HepG2 (cell line): ENCODE measurements around the gene SCRG1. TPM values are rescaled to one million over a fixed set of nuclear protein-coding genes. Genes with fewer than 3 reads are reported as not detected.

Source experiments
- ETV5 ChIP-seq: IDR thresholded peaks from 2 replicates; pipeline ENCODE4 v1.6.1; 2018; ENCODE audit warnings: missing biosample characterization, missing genetic modification reagents, inconsistent platforms, borderline replicate concordance
- FIP1L1 ChIP-seq: fragments of 200-400 bp; formaldehyde crosslinking; IDR thresholded peaks from 2 replicates; pipeline ENCODE4 v1.6.1; 2018; ENCODE audit warnings: low read depth, mild to moderate bottlenecking, low read length, moderate library complexity, borderline replicate concordance; ENCODE audit not compliant: insufficient read depth
- FOXK2 ChIP-seq: fragments of 450-650 bp; IDR thresholded peaks from 2 replicates; pipeline ENCODE4 v1.6.1; 2016
- IRF2 ChIP-seq: IDR thresholded peaks from 2 replicates; pipeline ENCODE4 v1.6.1; 2018; ENCODE audit warnings: missing genetic modification reagents, missing compliant biosample characterization
- ISX ChIP-seq: sonication (generic); formaldehyde crosslinking; conservative IDR thresholded peaks from 2 replicates; pipeline ENCODE4 v1.5.0; 2020; ENCODE audit warnings: missing genetic modification reagents
- JDP2 ChIP-seq: sonication (generic); formaldehyde crosslinking; IDR thresholded peaks from 2 replicates; pipeline ENCODE4 v1.8.1; 2022; ENCODE audit warnings: missing genetic modification reagents, borderline replicate concordance
- KLF16 ChIP-seq, 2 experiments: sonication (generic) in 1 of 2; formaldehyde crosslinking in 1 of 2; IDR thresholded peaks; 2 replicates each; pipeline versions ENCODE4 v1.6.1 to v1.8.0; 2016 to 2023; ENCODE audit warnings: missing genetic modification reagents in 2 of 2, missing compliant biosample characterization in 1 of 2
- MAFF ChIP-seq: IDR thresholded peaks from 2 replicates; pipeline ENCODE4 v1.6.1; 2011; ENCODE audit warnings: low read depth, low read length, improper control_type of control experiment
- MED13 ChIP-seq: sonication (generic); formaldehyde crosslinking; IDR thresholded peaks from 2 replicates; pipeline ENCODE4 v1.5.0; 2020; ENCODE audit warnings: missing genetic modification reagents
- PRPF4 ChIP-seq: fragments of 200-400 bp; formaldehyde crosslinking; IDR thresholded peaks from 2 replicates; pipeline ENCODE4 v1.6.1; 2016; ENCODE audit warnings: low read length, low read depth; ENCODE audit not compliant: poor library complexity, severe bottlenecking
- SNRNP70 ChIP-seq: fragments of 200-400 bp; formaldehyde crosslinking; IDR thresholded peaks from 2 replicates; pipeline ENCODE4 v1.6.1; 2017; ENCODE audit warnings: mild to moderate bottlenecking, low read depth, low read length, moderate library complexity
- ZBTB7A ChIP-seq: sonication (generic); formaldehyde crosslinking; IDR thresholded peaks from 2 replicates; pipeline ENCODE4 v1.8.0; 2022; ENCODE audit warnings: mild to moderate bottlenecking, missing genetic modification reagents
- ZFX ChIP-seq: sonication (generic); formaldehyde crosslinking; IDR thresholded peaks from 2 replicates; pipeline ENCODE4 v1.4.0; 2020; ENCODE audit warnings: mild to moderate bottlenecking, low read depth, missing genetic modification reagents, moderate library complexity
- ZNF234 ChIP-seq: sonication (generic); formaldehyde crosslinking; conservative IDR thresholded peaks from 2 replicates; pipeline ENCODE4 v1.5.1; 2020; ENCODE audit warnings: mild to moderate bottlenecking, missing genetic modification reagents
- ZNF280D ChIP-seq: sonication (generic); formaldehyde crosslinking; IDR thresholded peaks from 2 replicates; pipeline ENCODE4 v1.5.1; 2020; ENCODE audit warnings: mild to moderate bottlenecking, missing genetic modification reagents
- ZNF557 ChIP-seq: sonication (generic); formaldehyde crosslinking; IDR thresholded peaks from 2 replicates; pipeline ENCODE4 v1.4.0; 2020; ENCODE audit warnings: missing genetic modification reagents
- polyA plus RNA-seq, 8 experiments: library from polyadenylated mRNA; depleted of rRNA in 3 of 8; stranded (reverse) in 7 of 8; unstranded in 1 of 8; fragments of >200 nt; fragmentation: Illumina TruSeq in 4 of 8; extraction: Trizol in 4 of 8; gene quantifications; 2 replicates each; pipeline versions ENCODE4 v1.2.1 to v1.2.3, GENCODE V29; 2011 to 2016; ENCODE audit warnings: low read depth in 4 of 8, missing spikeins in 1 of 8, mixed read lengths in 1 of 8; ENCODE audit not compliant: insufficient read depth in 1 of 8
- total RNA-seq, 5 experiments: library from RNA; depleted of rRNA; stranded (reverse); fragments of >200 nt; fragmentation: Illumina TruSeq; extraction: Trizol; gene quantifications; 2 replicates each; pipeline ENCODE4 v1.2.3, GENCODE V29; 2016; ENCODE audit warnings: low read depth in 1 of 5
- TF ChIP-seq, protein P1 (sequence below): sonication (generic); formaldehyde crosslinking; IDR thresholded peaks from 2 replicates; pipeline ENCODE4 v1.8.0; 2022; ENCODE audit warnings: mild to moderate bottlenecking, missing genetic modification reagents
- TF ChIP-seq, protein P2 (sequence below): sonication (generic); formaldehyde crosslinking; IDR thresholded peaks from 2 replicates; pipeline ENCODE4 v1.4.0; 2020; ENCODE audit warnings: missing genetic modification reagents, borderline replicate concordance

The SCRG1 gene
- total and polyA plus RNA-seq, 2 of the 13 experiments (the other 11 are each of a cell fraction or from before 2014, with no cell fraction given): not detected

- peak; percentile 42; the same call in 1 of the 2 replicates for TF ChIP-seq ZFX (CRISPR knock-in tag)
- TF ChIP-seq MAFF: no peak
- TF ChIP-seq JDP2: no peak
- TF ChIP-seq MED13 (CRISPR knock-in tag): no peak
- no peak for TF ChIP-seq ZNF557 (CRISPR knock-in tag)
- TF ChIP-seq KLF16 (CRISPR knock-in tag; IDR thresholded peaks at IDR 0.05): no peak; a peak in 1 of 4 replicates
- no peak for TF ChIP-seq ZNF280D (CRISPR knock-in tag)
- TF ChIP-seq, protein P1, sequence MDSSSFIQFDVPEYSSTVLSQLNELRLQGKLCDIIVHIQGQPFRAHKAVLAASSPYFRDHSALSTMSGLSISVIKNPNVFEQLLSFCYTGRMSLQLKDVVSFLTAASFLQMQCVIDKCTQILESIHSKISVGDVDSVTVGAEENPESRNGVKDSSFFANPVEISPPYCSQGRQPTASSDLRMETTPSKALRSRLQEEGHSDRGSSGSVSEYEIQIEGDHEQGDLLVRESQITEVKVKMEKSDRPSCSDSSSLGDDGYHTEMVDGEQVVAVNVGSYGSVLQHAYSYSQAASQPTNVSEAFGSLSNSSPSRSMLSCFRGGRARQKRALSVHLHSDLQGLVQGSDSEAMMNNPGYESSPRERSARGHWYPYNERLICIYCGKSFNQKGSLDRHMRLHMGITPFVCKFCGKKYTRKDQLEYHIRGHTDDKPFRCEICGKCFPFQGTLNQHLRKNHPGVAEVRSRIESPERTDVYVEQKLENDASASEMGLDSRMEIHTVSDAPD (CRISPR knock-in tag): no peak; the same call in 1 of the 2 replicates
- TF ChIP-seq SNRNP70: no peak
- TF ChIP-seq ISX (CRISPR knock-in tag): no peak
- TF ChIP-seq ZNF234 (CRISPR knock-in tag): no peak
- TF ChIP-seq IRF2: no peak
- peak; percentile 86; the same call in 1 of the 2 replicates for TF ChIP-seq FOXK2
- TF ChIP-seq FIP1L1: no peak
- TF ChIP-seq ZBTB7A (CRISPR knock-in tag): peak; percentile 48; the same call in 1 of the 2 replicates
- no peak for TF ChIP-seq PRPF4
- no peak for TF ChIP-seq ETV5 (CRISPR knock-in tag)
- TF ChIP-seq, protein P2, sequence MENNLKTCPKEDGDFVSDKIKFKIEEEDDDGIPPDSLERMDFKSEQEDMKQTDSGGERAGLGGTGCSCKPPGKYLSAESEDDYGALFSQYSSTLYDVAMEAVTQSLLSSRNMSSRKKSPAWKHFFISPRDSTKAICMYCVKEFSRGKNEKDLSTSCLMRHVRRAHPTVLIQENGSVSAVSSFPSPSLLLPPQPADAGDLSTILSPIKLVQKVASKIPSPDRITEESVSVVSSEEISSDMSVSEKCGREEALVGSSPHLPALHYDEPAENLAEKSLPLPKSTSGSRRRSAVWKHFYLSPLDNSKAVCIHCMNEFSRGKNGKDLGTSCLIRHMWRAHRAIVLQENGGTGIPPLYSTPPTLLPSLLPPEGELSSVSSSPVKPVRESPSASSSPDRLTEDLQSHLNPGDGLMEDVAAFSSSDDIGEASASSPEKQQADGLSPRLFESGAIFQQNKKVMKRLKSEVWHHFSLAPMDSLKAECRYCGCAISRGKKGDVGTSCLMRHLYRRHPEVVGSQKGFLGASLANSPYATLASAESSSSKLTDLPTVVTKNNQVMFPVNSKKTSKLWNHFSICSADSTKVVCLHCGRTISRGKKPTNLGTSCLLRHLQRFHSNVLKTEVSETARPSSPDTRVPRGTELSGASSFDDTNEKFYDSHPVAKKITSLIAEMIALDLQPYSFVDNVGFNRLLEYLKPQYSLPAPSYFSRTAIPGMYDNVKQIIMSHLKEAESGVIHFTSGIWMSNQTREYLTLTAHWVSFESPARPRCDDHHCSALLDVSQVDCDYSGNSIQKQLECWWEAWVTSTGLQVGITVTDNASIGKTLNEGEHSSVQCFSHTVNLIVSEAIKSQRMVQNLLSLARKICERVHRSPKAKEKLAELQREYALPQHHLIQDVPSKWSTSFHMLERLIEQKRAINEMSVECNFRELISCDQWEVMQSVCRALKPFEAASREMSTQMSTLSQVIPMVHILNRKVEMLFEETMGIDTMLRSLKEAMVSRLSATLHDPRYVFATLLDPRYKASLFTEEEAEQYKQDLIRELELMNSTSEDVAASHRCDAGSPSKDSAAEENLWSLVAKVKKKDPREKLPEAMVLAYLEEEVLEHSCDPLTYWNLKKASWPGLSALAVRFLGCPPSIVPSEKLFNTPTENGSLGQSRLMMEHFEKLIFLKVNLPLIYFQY (CRISPR knock-in tag): no peak; the same call in 1 of the 2 replicates
These were observed 63.8 kb downstream of the SCRG1 start (continued) for GRCh38 chr4:173334891-173335752.
